Astrocyte (in vitro differentiated cells and primary cell): Measurements from ENCODE around the gene LRRC3.

Experiments used
- CTCF ChIP-seq: IDR thresholded peaks from 2 replicates; pipeline ENCODE4 v1.5.1; 2011; ENCODE audit warnings: low read depth, mild to moderate bottlenecking, inconsistent platforms, low read length, moderate library complexity; ENCODE audit not compliant: insufficient read depth
- EZH2 ChIP-seq: IDR thresholded peaks from 2 replicates; pipeline ENCODE4 v1.6.1; 2012; ENCODE audit warnings: mild to moderate bottlenecking, low read length, inconsistent platforms; ENCODE audit not compliant: insufficient read depth

- TF ChIP-seq CTCF (no peak), EZH2 (no peak)
These were observed 10.0 kb upstream of the LRRC3 start for GRCh38 chr21:44445145-44445812.
